Peyer's patch (tissue), 4 donors: ENCODE data around the gene ARID1B. TPM values are rescaled to one million over a fixed set of nuclear protein-coding genes. Genes with fewer than 3 reads are reported as not detected.

Experiments used
- DNase-seq, 3 donors: peaks; one replicate each; pipeline ENCODE4 v3.0.0-alpha.2; 2017 to 2019
- H3K27ac ChIP-seq, 4 donors: fragments of 200-600 bp; sonication (generic); one replicate each; pipeline ENCODE4 v1.5.1; 2016 to 2019
- H3K27me3 ChIP-seq, 2 donors: fragments of 200-600 bp; sonication (generic); one replicate each; pipeline ENCODE4 v1.5.1; 2019
- H3K36me3 ChIP-seq, 3 donors: fragments of 200-600 bp; sonication (generic); one replicate each; pipeline ENCODE4 v1.5.1; 2016 to 2019
- H3K4me1 ChIP-seq, 4 donors: fragments of 200-600 bp; sonication (generic); one replicate each; pipeline ENCODE4 v1.5.1; 2016 to 2019
- H3K4me3 ChIP-seq, 4 donors: fragments of 200-600 bp; sonication (generic); 1 replicate in 3 of 4; 2 replicates in 1 of 4; pipeline ENCODE4 v1.5.1; 2016 to 2019; ENCODE audit warnings: mild to moderate bottlenecking in 1 of 4
- H3K9me3 ChIP-seq, 4 donors: fragments of 200-600 bp; sonication (generic); one replicate each; pipeline ENCODE4 v1.5.1; 2016 to 2019; ENCODE audit warnings: mild to moderate bottlenecking in 1 of 4
- CTCF ChIP-seq, 6 experiments: fragments of 450-650 bp in 4 of 6; fragments of 200-600 bp in 2 of 6; sonication (generic) in 1 of 6; IDR thresholded peaks; one replicate each; pipeline ENCODE4 v1.5.1; 2017 to 2019; ENCODE audit warnings: antibody characterized with exemption in 6 of 6, mild to moderate bottlenecking in 3 of 6, moderate library complexity in 1 of 6
- POLR2A ChIP-seq, 2 donors: fragments of 450-650 bp; IDR thresholded peaks; one replicate each; pipeline ENCODE4 v1.5.1; 2017; ENCODE audit warnings: antibody characterized with exemption in 2 of 2, mild to moderate bottlenecking in 2 of 2, moderate library complexity in 2 of 2
- total RNA-seq, 4 donors: library from RNA; depleted of rRNA; stranded (reverse); fragments of >200 nt; gene quantifications; one replicate each; pipeline ENCODE4 v1.1.0, GENCODE V29; 2016

The ARID1B gene
- total RNA-seq, 4 donors from 2014 or later = 117 to 174 (median 149) TPM

- Histone ChIP-seq H3K27me3 (no peaks in the 10 kb centered on the region), H3K4me3 (no peak overlapping the region), H3K9me3 (no peaks in the 10 kb centered on the region), H3K27ac (no peak overlapping the region), H3K36me3 (no peaks in the 10 kb centered on the region), H3K4me1 (peaks cover 0 to 14% (median 1%) of the 10 kb centered on the region in 4 donors)
- TF ChIP-seq CTCF (IDR thresholded peaks at IDR 0.05) (no peak), POLR2A (IDR thresholded peaks at IDR 0.05) (no peak)
- DNase-seq = no peak
Measured at GRCh38 chr6:157066781-157067491, 289.8 kb downstream of the ARID1B start.

GRCh38 chr6:157067507-157067906 is 290.3 kb downstream of the ARID1B start:
- no peak for DNase-seq
- TF ChIP-seq CTCF (IDR thresholded peaks at IDR 0.05) (no peak), POLR2A (IDR thresholded peaks at IDR 0.05) (no peak)

GRCh38 chr6:157068691-157069324 is 291.6 kb downstream of the ARID1B start:
- Histone ChIP-seq H3K36me3 (no peaks in the 10 kb centered on the region), H3K4me1 (peaks cover 0 to 14% (median 1%) of the 10 kb centered on the region in 4 donors), H3K27me3 (no peaks in the 10 kb centered on the region), H3K27ac (no peak overlapping the region), H3K9me3 (no peaks in the 10 kb centered on the region), H3K4me3 (no peak overlapping the region)
- TF ChIP-seq POLR2A (IDR thresholded peaks at IDR 0.05) = no peak
- no peak for TF ChIP-seq CTCF (IDR thresholded peaks at IDR 0.05)
- DNase-seq = no peak

More at GRCh38 chr6:157067507-157067906, 290.3 kb downstream of the ARID1B start:
- Histone ChIP-seq H3K9me3 (no peaks in the 10 kb centered on the region), H3K4me1 (peaks cover 0 to 14% (median 1%) of the 10 kb centered on the region in 4 donors), H3K4me3 (no peak overlapping the region), H3K36me3 (no peaks in the 10 kb centered on the region), H3K27ac (no peak overlapping the region), H3K27me3 (no peaks in the 10 kb centered on the region)

GRCh38 chr6:157069585-157069984 is 292.4 kb downstream of the ARID1B start:
- no peak overlapping the region for H3K27ac ChIP-seq
- no peak overlapping the region for H3K4me3 ChIP-seq
- H3K27me3 ChIP-seq = no peaks in the 10 kb centered on the region
- no peaks in the 10 kb centered on the region for H3K9me3 ChIP-seq
- no peak for DNase-seq
- H3K4me1 ChIP-seq = peaks cover 0 to 14% (median 1%) of the 10 kb centered on the region in 4 donors
- TF ChIP-seq POLR2A (IDR thresholded peaks at IDR 0.05) = no peak
- TF ChIP-seq CTCF (IDR thresholded peaks at IDR 0.05) = no peak
- H3K36me3 ChIP-seq = no peaks in the 10 kb centered on the region

- no peak for TF ChIP-seq CTCF (IDR thresholded peaks at IDR 0.05)
- TF ChIP-seq POLR2A (IDR thresholded peaks at IDR 0.05) = no peak
- Histone ChIP-seq H3K4me3 (no peak overlapping the region), H3K36me3 (no peaks in the 10 kb centered on the region), H3K27me3 (no peaks in the 10 kb centered on the region), H3K9me3 (no peaks in the 10 kb centered on the region), H3K27ac (no peak overlapping the region), H3K4me1 (peaks cover 0 to 14% (median 1%) of the 10 kb centered on the region in 4 donors)
- DNase-seq = no peak
Measured at GRCh38 chr6:157070403-157071107, 293.4 kb downstream of the ARID1B start.
